GM19452 (cell line): ENCODE data around the gene VSTM2L.
"Not testable (repeated sequence)": the region's sequence is repeated elsewhere in the genome, so short reads cannot be mapped to it uniquely, and the experiment has no call there.

ENCODE experiments used
- ATAC-seq: cut with Tn5 transposase; IDR thresholded peaks from one replicate; pipeline ENCODE4 v1.9.1; 2021; ENCODE audit not compliant: unreplicated experiment

The VSTM2L gene

DNA sequence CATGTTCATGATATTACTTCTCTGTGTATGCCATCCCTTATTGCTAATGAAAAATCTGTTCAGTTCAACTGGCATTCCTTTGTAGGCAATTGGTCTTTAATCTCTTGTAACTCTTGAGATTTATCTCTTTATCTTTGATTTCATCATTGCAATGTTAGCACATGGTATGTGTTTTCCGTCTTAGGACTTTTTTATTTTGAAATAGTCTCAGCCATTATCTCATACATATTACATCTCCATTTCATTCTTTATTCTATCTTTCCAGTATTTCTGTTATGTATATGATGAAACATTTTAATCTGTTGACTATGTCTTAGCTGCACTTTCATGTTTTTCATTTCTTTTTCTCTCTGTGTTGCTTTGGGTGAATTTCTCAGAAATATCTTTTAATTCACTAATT is 58.1 kb downstream of the VSTM2L start:
- no peak for ATAC-seq

DNA sequence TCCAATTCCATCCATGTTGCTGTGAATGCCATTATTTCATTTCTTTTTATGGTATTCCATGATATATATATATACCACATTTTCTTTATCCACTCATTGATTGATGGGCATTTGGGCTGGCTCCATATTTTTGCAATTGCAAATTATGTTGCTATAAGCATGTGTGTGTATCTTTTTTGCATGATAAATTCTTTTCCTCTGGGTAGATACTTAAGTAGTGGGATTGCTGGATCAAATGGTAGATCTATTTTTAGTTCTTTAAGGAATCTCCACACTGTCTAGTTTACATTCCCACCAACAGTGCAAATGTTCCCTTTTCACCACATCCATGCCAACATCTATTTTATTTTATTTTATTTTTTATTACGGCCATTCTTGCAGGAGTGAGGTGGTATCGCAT is 60.6 kb downstream of the VSTM2L start:
- not testable (repeated sequence) for ATAC-seq

DNA sequence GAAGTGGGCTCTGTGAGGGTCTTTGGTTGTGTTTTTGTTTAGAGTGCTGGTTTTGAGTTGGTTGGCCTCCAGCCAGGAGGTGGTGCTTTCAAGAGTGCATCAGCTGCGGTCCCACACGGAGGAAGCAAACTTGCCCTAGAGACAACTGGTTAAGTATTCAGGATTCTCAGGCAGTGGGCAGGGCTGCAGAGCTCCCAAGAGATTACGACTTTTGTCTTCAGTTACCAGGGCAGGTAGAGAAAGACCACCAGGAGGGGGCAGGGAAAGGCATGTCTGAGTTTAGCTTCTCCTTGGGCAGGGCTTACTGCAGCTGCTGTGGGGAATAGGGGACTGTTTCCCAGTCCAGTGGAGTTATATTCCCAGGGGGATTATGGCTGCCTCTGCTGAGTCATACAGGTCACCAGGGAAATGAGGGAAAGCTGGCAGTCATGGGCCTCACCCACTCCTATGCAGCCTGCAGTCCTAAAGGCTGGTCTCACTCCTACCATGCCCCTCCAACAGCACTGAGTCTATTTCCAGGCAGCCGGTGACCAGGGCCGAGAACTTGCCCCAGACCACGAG is 66.0 kb downstream of the VSTM2L start:
- no peak for ATAC-seq

DNA sequence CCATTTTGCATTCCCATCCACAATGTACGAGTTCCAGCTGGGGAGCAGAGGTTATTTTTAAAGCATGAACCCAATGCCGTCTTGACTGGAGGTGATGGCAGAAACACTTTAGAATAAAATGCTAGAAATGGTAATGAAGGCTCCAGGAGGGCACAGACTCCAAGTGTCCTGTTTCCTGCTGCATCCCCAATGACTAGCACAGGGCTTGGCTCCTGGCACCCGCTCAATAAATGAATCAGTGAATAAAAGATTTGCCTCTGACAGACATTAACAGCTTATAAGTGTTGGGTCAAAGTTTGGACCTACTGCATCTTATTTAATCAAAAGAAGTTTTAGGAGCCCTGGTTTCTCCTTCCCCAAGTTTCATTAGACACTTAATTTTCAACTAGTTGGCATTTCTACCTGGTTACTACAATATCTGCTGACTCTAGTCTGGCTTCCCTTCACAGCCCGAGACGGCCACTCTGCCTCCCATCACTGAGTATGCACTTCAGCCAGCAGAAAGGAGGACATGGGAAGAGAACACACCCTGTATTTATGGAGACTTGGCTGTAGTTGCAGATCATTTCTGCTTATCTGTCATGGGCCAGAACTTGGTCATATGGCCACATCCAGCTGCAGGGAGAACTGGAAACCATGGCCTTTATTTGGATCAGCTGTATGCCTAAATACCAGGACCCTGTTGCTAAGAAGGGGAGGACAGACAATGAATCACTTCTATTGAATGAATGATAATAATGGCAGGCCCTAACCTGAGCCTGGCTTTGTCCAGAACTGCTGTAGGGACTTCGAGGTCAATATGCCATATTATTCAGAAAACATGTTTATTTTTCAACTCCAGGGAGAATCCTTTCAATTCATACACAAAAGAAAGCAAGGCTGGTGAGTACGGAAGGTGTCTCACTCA is 67.3 kb downstream of the VSTM2L start:
- no peak for ATAC-seq

DNA sequence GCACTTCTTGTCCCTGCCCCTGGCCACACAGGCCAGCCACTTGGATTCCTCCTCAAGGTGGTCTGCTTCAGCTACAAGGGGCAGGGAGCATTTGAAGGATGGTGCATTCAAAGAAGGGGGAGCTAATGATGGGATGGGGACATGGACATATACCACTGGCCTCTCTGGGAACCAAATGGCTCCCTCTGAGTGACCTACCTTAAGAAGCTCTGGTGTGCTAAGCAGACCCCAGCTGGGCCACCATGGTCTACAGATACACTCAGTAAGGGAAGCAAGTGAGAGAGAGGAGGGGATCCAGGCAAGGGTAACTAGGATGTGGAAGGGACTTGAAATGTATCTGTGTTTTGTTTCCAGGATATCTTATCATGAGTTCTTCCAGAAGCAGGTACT is 67.9 kb downstream of the VSTM2L start:
- ATAC-seq: no peak

DNA sequence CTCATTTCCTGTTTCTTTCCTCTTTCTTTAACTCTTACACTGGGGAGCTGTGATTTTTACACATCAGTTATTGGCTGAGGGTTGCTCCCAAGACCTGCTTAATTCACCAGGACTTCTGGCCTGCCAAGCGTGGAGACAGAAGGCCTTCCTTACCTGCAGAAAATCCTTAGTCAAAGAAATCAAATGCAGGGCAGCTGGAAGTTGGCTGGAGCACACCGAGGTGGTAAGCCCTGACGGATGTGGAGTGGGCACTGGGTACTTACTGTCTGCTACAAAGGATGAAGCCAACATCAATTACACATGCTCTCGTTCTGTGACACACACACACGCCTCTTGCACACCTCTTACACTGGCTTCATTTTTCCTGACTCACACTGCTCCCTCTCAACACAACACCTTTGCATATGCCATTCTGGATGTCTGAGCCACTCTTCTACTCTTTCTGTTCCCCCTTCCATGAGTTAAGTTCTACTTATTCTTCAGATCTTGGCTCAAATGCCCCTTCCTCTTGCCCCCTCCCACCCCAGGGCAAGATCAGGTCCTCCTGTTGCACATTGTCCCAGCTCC is 68.7 kb downstream of the VSTM2L start:
- no peak for ATAC-seq

DNA sequence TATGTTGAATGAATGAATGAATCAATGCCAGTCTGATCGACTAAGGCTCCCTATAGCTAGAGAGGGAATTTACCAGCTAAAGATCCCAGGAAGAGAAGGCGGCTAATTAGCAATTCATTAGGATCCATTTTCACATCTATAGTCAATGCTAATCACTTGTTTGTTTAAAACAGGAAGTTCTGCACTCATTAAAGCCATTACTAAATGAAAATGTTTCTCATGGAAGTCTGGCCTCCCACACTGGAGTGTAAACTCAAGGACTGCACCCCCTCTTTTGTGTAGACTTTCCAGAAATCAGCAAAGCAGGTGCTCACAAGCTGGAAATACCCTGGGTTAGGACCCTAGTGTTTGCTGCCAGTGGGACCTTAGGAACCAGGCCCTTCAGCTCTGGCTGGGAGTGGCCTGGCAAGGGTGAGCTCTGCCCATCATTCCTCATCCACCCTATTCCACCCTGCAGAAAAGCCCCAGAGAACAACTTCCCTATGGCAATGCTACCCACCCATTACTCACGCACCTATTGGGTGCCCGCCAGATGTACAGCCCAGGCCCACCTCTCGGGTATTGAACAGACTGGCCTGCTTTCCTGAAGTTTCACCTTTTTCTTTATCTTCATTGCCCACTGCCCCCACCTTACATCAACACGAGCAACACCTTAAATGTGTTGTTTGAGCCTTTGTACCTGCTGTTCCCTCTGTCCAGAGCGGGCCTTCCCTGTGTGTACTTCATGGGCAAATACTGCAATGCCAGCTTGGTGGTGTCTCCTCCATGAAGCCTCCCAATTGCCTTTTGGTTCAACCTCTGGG is 69.5 kb downstream of the VSTM2L start:
- ATAC-seq: no peak

DNA sequence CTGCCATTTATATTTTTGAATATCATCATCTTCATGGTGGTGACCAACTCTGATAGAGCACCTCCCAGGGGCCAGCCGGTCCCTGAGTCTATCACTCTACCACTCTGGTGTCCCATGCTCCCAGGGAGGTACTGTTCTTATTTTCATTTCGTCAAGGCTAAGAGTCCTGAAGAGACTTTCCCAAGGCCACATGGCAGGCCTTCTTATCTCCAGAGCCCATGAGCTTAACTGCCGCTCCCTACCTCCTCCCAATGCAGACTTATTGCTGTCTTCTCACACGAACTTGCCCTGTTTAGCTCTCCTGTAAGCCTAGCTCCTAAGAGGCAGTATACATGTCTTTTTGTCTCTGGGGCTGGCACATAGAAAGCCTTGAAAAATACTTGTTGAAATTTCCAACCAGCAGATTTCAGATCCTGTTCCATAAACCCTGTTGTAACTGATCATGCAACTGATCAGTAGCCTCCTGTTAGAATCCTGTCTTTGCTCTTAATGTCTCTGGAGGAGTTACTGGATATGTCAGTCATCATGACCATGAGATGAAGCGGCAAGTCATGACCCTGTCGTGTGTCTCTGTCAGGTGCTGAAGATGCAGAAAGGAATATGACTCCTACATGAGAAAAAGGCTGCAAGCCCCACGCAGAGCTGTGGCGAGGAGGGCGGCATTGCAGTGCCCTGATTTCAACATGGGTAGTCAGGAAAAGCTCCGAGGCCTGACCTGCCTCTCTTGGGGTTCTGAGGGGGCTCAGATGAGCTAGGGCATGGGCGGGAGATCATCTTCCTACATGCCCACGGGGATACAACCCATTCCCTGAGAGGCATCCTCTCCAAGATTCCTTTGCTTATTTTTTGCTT is 70.4 kb downstream of the VSTM2L start:
- no peak for ATAC-seq

DNA sequence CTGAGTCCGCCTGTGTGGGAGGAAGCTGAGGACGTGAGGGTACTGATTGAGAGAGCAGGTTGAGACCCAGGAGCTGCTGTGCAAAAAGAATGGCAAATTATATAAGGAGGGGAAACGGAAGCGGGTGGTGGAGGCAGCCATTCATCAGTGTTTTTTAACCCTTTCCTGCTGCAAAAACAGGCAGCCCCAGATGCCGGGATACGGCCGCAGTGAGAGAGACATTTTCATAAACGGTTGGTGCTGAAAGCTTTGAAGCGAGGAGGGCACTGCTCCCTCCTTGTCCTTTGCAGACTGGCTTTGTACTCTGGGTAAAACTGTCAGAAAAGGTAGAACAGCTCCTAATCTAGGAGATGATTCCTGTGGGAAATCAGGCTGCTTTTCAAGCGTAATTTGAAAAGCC is 74.0 kb downstream of the VSTM2L start:
- no peak for ATAC-seq

DNA sequence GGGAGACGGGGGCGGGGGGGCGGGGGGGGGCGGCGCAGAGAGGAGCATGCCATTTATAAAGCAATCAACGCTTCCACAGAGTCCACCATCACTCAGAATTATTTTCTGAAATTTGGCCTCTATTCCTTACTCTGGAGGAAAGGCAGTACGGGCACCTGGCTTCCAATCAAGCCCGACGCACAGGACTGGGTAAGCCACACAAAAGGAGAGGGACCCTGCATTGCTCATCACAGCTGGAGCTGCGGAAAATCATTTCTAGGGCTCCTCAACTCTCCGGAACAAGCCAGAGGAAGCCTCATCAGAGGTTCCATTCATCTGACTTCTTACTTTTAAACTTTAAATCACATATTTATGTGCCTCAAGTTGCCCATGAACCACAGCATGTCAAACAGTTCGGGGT is 74.4 kb downstream of the VSTM2L start:
- ATAC-seq: no peak

DNA sequence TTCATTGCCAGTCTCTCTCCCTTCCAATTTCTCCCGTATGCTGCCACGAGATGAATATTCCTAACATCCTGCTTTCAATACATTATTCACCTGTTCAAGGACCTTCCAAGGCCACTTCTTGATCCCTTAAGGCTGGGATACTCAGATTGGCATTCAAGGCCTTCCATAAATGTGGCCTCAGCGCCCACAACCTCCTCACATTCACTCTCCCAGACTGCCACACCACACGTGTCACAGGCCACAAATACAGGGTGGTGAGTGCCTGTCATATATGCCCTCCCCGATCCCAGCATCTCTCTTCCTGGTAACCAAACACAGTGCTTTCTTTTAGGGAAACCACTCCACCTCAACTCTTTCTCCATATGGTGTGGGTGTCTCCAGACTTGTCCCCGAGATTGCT is 74.9 kb downstream of the VSTM2L start:
- no peak for ATAC-seq

DNA sequence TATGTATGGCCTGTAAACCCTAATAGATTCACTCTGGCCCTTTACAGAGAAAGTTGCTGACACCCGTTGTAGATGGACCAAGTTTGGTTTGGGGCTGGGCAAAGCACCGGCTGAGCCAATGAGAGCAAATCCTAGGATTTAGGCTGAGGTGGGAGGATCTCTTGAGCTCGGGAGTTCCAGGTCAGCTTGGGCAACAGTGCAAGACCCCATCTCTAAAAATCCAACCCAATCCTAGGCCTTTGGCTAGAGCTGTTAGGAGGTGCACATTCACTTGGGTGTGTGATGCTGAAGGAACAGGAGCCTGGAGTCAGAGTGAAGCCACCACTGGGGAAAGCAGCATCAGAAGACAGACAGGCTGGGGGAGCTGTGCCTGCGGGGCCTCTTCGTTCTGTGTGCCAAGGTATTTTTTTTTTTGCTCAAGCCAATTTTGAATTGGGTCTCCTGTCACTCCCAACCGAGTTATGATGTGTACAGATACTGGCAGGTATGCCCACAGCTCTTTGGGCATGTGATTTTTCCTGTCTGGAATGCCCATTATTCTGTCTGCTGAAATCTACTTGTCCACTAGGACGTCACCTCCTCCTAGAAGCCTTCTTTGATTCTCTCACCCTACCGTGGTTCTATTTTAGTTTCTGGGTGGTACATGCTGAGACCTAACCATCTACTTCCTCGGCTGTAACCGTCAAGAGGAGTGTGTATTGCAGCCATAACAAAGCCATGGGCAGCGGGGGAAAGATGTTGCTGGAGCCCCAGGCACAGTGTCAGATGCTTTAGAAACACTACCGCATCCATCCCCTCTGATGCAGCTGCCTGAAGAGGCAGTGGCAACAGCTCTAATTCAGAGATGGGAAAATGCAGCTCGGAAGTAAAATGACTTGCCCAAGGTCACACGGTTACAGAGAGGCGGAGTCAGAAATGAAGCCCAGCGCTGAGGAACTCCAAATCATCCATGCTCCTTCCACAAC is 76.4 kb downstream of the VSTM2L start:
- no peak for ATAC-seq

DNA sequence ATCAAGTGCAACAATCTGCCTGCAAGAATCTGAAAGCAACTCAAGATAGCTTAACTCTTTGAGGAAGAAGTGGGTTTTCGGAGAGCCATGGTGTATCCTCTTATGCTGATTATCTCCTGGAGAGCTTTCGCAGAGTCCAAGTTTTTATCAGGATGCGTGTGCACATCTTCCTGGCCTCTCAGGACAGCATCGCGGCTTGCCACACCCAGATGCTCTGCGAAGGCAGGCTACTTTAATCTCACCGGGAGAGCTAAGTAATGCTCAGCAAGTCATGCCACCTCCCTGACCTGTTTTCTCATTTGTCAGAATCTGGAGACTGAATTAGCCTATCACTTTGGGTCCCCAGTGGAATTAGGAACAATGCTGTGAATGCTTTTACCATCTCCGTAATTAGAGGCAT is 77.5 kb downstream of the VSTM2L start:
- no peak for ATAC-seq

DNA sequence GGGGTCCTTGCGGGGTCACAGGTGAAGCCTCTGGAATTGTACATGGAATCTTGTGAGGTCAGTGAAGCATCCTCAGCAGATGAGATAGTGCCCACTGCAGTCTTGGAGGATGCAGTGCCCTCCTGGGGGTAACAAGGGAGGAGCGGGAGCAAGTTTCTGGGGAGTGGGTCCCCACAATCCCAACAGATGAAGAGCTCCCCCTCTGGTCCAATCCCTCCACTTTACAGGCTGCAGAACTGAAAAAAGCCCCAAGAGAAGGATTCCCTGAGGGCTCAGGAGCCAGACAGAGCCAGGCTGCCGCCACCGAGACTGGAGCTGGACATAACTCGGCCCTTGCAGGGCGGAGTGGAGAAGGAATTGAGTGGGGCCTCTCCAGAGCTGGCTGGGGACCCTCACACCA is 77.9 kb downstream of the VSTM2L start:
- no peak for ATAC-seq

DNA sequence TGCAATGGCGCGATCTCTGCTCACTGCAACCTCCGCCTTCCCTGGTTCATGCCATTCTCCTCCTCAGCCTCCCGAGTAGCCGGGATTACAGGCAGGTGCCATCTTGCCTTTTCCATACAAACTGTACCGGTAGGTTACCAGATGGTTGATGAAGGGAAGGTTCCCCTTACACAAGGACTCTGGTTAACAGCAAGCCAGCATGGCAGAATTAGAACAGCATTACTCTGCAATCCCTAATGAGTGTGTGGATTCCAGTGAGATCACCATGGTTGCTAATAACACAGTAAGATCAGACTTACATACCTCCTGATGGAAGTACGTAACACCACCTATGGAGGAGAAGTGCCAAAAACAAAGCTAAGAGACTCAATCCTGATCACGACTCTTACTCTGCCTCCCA is 78.6 kb downstream of the VSTM2L start:
- ATAC-seq: no peak

DNA sequence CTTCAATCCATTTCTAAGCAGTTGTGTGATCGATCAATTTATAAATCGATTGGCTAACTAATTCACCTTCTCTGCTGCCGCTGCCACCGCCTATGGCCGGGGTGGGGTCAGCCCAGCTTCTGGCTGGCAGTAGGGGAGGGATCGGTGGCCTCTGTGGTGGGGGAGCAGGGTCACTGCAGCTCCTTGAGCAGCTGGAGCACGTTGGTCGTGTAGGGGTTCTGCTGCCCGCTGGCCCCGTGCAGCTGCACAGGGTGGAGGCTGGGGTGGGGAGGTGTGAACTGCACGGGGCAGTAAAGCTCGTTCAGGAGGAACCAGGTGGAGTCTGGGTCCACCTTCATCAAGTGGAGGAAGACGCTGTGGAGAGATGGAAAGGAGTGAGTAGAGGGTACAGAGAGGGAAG is 80.4 kb downstream of the VSTM2L start:
- no peak for ATAC-seq

DNA sequence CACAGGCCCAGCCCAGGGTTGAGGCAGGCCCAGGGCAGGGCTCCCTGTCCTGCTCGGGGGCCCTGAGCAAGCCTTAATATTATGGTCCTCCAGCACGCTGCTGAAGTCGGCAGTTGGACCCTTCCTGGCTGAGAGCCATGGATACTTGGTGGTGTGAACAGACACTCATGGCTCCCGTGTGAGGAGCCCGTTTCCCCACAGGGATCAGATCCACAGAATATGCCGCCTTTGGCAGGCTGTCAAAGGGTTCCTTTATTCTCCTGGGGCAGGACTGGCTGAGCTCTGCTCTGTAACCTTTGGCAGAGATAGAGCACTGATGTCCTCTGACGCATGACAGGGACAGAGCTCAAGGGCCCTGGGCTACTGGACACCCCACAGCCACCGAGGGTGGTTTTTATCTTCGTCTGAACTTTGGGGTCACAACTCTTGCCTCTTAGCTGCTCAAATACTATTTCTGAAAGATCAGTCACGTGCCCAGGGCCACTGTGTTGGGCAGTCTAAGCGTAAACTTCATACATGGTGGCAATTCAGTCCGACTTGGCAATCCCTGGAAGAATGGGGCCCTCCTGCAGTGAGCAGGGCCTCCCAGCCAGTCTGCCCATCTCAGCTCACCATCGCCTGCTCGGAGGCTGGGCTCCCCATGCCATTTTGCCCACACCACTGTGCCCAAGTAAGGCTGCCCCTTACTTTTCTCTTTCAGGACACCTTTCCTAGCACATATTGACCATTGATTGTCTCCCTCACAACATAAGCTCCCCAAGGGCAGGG is 81.3 kb downstream of the VSTM2L start:
- ATAC-seq: no peak

DNA sequence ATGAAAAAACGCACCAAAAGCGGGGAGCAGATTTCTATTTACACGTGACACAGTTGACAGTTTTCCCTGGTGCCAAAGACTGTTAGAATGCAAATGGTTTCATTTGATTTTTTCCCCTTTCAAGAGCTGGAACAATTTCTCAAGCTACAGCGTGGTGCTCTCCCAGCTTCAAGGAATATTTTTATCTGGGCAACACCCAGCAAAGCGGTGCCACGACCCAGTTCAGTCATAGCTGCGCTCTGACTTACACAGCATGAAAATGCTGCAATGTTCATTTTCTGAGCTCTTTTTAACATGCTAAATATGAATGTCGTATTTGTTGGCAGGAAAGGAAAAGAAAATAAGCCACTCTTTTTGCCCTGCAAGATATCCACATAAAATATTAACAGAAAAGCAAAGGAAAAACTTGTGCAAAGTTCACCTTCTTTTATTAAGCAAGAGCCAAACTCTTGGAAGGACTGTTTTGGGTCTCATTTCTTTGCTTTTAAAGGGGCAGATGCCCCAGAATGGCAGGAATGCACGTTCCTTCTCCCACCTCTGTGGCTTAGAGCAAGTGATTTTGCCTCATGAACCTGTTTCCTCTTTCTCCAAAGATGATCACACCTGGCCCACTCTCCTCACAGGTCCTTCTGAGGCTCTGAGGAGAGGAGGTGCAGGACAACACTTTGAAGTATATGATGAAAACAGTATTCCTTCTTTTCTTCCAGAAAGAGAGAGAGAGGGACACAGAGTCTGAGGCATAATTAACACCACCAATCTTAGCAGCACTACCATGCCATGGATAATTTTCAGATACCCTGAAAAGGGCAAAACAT is 83.3 kb downstream of the VSTM2L start:
- ATAC-seq: no peak
